Activated CD8-positive, alpha-beta T cell treated with anti-CD3 and anti-CD28 coated beads for 36 hours (primary cell): ENCODE data around the gene EPS8L1. TPM values are rescaled to one million over a fixed set of nuclear protein-coding genes. Genes with fewer than 3 reads are reported as not detected.

Source experiments
- ATAC-seq: fragments of 200-7000 bp; cut with Tn5 transposase; one replicate; pipeline ENCODE4 v1.10.0; 2021; ENCODE audit warnings: mild to moderate bottlenecking, moderate library complexity
- CTCF ChIA-PET: fragments of 350-600 bp; sonication (Branson Sonifier 250); formaldehyde crosslinking; loops from one replicate; lab custom pipeline; 2021; ENCODE audit warnings: antibody characterized with exemption; lab: Charles Lee
- POLR2A ChIA-PET: fragments of 350-600 bp; sonication (Branson Sonifier 250); formaldehyde crosslinking; loops from one replicate; lab custom pipeline; 2021; ENCODE audit warnings: antibody characterized with exemption; lab: Charles Lee
- DNase-seq: peaks from one replicate; pipeline ENCODE4 v3.0.0-alpha.2; 2020
- H3K27ac Mint-ChIP-seq: one replicate; pipeline ENCODE4 v1.8.0; 2021; ENCODE audit warnings: mild to moderate bottlenecking, mixed read lengths
- H3K27me3 Mint-ChIP-seq: one replicate; pipeline ENCODE4 v1.8.0; 2021; ENCODE audit warnings: mixed read lengths
- H3K36me3 Mint-ChIP-seq: one replicate; pipeline ENCODE4 v1.8.0; 2021; ENCODE audit warnings: low read depth, mixed read lengths
- H3K4me1 Mint-ChIP-seq: one replicate; pipeline ENCODE4 v1.8.0; 2021; ENCODE audit warnings: low read depth, mixed read lengths
- H3K4me3 Mint-ChIP-seq: one replicate; pipeline ENCODE4 v1.8.0; 2021; ENCODE audit warnings: mild to moderate bottlenecking, moderate library complexity, mixed read lengths
- H3K9me3 Mint-ChIP-seq: one replicate; pipeline ENCODE4 v1.8.0; 2021; ENCODE audit warnings: mixed read lengths
- CTCF ChIP-seq: fragments of 200-600 bp; IDR thresholded peaks from one replicate; pipeline ENCODE4 v1.8.0; 2022; ENCODE audit warnings: antibody characterized with exemption, mild to moderate bottlenecking
- intact Hi-C: fragments of 100-400 bp; cut with micrococcal nuclease; formaldehyde crosslinking; loops from one replicate; pipeline ENCODE4 v1.10.0; 2022
- total RNA-seq, 2 experiments: library from RNA; stranded (reverse); gene quantifications; one replicate each; pipeline ENCODE4 v1.2.3, GENCODE V29; 2021

Gene EPS8L1
- total RNA-seq, 2 experiments from 2014 or later: 2.8 to 3.2 TPM

- Mint-ChIP-seq H3K36me3 (peaks cover 23% of the 10 kb centered on the region), H3K4me3 (no peak overlapping the region), H3K9me3 (no peaks in the 10 kb centered on the region), H3K4me1 (peaks cover 14% of the 10 kb centered on the region), H3K27ac (no peak overlapping the region), H3K27me3 (peaks cover 26% of the 10 kb centered on the region)
- POLR2A ChIA-PET: interaction anchor here (0.6 kb wide), 1 partner anchor 402 kb away, joined by 3 read pairs; no protein-coding TSS in a partner anchor
- intact Hi-C loops: no loop called here
- CTCF ChIA-PET: no interaction called here
- TF ChIP-seq CTCF: no peak
- DNase-seq (no peak), ATAC-seq (no peak)
These were observed 14.9 kb downstream of the EPS8L1 start for GRCh38 chr19:55090564-55090963.

DNA sequence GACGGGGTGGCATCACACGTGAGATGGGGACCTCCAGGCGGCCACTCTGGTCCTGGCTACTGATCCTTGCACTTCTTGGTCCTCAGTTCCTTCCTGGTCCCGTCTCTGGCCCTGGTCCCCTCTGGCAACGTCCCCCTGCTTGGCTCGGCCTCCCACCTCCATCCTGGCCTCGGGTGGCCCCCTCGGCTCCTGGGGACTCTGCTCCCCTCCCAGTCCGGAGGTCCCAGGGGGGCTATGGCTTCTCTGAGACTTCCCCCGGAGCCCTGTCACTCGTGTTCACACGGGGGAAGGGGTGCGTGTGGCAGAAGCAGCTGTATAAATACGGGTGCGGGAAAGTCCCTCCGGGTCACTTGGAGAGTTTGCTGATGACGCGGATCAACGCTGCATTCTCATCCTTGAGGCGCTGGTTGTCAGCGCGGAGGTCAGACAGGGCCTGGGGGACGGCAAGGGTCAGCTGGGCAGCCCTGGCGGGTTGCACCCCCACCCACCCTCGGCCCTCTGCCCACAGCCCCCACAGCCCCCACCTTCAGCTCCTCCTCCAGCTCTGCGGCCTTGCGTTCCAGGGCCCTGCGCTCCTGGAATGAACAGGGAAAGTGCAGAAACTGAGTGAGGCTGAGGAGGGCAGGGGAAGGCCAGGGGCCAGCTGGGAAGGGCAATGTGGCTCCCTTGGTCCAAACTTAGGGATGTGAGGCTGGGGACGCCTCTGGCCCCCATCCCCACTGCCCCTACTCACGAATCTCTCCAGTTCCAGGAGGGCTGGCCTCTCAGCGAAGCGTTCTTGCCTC is 15.6 kb downstream of the EPS8L1 start:
- ChIA-PET POLR2A (no interaction called here), CTCF (no interaction called here)
- no peak for DNase-seq
- Mint-ChIP-seq H3K27me3 (peaks cover 20% of the 10 kb centered on the region), H3K27ac (no peak overlapping the region), H3K36me3 (peaks cover 23% of the 10 kb centered on the region), H3K9me3 (no peaks in the 10 kb centered on the region), H3K4me1 (peaks cover 14% of the 10 kb centered on the region), H3K4me3 (no peak overlapping the region)
- ATAC-seq: no peak
- intact Hi-C loops: no loop called here
- TF ChIP-seq CTCF: no peak

- Mint-ChIP-seq H3K4me3 (no peak overlapping the region), H3K27me3 (peaks cover 18% of the 10 kb centered on the region), H3K9me3 (no peaks in the 10 kb centered on the region), H3K36me3 (peaks cover 23% of the 10 kb centered on the region), H3K4me1 (peaks cover 14% of the 10 kb centered on the region), H3K27ac (no peak overlapping the region)
- no peak for TF ChIP-seq CTCF
- CTCF ChIA-PET: no interaction called here
- ATAC-seq (no peak), DNase-seq (no peak)
- intact Hi-C loops: no loop called here
- POLR2A ChIA-PET: no interaction called here
These were observed 16.3 kb downstream of the EPS8L1 start for GRCh38 chr19:55091955-55092354.

DNA sequence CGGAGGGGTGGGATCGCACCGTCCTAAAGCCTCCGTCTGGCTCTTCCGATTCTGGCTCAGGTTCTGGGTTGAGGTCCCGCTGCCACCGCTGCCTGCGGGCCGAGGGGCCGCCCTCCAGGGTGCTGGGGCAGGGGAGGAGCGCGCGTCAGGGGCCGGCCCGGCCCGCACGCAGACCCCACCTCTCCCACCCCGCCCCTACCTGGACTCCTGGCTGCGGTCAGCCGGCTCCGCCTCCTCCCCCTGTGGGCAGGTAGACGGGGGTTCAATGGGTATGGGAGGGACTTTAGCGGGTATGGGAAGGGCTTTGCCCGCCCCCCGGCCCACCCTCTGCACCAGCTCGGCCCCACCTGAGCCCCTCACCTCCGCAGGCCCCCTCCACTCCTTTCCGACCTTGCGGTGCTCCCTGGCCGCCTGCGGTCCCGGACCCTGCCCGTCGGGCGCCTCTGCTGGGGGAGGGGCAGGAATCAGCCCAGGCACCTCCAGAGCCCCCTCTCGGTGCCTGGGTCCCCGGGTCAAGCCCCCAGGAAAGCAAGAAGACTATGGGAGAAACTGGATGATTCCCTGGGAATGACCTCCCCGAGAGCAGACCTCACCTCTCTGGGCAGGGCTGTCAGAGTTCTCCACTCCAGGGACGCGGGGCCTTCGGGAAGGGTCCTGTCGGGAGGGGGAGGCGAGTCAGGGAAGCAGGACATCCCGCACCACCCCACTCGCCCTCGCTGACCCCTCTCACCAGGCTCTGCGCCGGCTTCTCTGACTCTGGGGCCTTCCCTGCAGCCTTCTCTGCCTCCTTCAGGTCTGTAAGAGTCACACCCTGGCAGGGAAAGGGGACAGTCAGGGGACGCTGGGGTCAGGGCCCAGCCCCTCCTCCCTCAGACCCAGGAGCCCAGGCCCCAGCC is 17.0 kb downstream of the EPS8L1 start:
- peaks cover 9% of the 10 kb centered on the region for H3K4me1 Mint-ChIP-seq
- intact Hi-C loops: no loop called here
- no peaks in the 10 kb centered on the region for H3K9me3 Mint-ChIP-seq
- H3K36me3 Mint-ChIP-seq: peaks cover 23% of the 10 kb centered on the region
- no peak for DNase-seq
- ATAC-seq: no peak
- ChIA-PET POLR2A (no interaction called here), CTCF (no interaction called here)
- H3K4me3 Mint-ChIP-seq: no peak overlapping the region
- no peak for TF ChIP-seq CTCF
- no peak overlapping the region for H3K27ac Mint-ChIP-seq
- H3K27me3 Mint-ChIP-seq: peaks cover 10% of the 10 kb centered on the region
